Omental fat pad (tissue), 4 donors: ENCODE data around the gene EDN2. TPM values are rescaled to one million over a fixed set of nuclear protein-coding genes. Genes with fewer than 3 reads are reported as not detected.

Source experiments
- ATAC-seq: fragments of 150-250 bp; one replicate; pipeline ENCODE4 v1.9.1; 2016; ENCODE audit warnings: mild to moderate bottlenecking, moderate library complexity; ENCODE audit not compliant: low FRiP score
- DNase-seq: peaks from one replicate; pipeline ENCODE4 v3.0.0-alpha.2; 2019; ENCODE audit warnings: low spot score
- CTCF ChIP-seq, 3 donors: fragments of 450-650 bp; IDR thresholded peaks; one replicate each; pipeline ENCODE4 v1.5.1; 2016 to 2017; ENCODE audit warnings: antibody characterized with exemption in 3 of 3, mild to moderate bottlenecking in 3 of 3, moderate library complexity in 2 of 3
- total RNA-seq, 4 donors: library from RNA; depleted of rRNA; stranded (reverse); fragments of >200 nt; gene quantifications; one replicate each; pipeline ENCODE4 v1.1.0, GENCODE V29; 2016

Gene EDN2
- total RNA-seq, 4 donors from 2014 or later, result not detected

DNA sequence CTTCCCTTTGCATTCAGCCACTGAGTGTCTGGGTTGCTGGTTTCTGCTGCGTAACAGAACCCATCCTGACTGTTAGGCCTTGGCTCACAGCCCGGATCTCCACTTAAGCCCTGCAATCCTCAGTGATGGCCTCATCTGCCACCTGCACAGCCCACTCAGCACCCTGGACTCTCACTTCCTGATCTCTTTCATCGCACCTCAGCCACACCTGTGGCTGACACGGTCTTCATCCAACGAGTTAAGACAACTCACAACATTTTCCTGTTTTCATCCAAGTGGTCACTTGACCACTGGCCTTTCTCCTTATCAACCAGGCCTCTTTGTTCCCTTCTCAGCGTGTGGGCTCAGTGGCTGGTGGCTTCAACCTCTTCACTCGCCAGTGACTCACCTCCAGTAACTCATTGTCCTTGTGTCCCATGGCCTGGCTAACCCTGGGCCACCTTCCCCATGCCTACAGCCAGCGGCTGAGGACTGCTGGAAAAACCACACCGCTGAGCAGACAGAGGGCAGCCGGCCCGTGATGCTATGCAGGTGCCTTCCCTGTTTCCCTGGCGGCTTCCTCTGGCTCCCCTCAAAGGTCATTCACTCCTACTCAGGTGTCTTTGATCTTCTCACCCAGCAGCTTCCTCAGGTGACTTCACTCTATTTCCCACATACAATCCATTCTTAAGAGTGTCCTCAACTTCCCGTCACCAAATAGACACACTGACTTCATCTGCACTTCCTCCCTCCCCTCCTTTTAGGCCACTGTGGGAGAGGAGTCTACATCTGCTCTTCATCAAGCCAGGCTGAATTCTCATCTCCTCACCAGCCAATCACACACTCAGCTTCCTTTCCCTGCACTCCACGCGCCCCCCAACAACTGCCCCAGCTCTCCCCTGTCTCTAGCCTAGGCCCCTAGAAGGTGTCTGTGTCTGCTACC, 19.9 kb upstream of the EDN2 start:
- ATAC-seq (no peak), DNase-seq (no peak)
- no peak for TF ChIP-seq CTCF (IDR thresholded peaks at IDR 0.05)

DNA sequence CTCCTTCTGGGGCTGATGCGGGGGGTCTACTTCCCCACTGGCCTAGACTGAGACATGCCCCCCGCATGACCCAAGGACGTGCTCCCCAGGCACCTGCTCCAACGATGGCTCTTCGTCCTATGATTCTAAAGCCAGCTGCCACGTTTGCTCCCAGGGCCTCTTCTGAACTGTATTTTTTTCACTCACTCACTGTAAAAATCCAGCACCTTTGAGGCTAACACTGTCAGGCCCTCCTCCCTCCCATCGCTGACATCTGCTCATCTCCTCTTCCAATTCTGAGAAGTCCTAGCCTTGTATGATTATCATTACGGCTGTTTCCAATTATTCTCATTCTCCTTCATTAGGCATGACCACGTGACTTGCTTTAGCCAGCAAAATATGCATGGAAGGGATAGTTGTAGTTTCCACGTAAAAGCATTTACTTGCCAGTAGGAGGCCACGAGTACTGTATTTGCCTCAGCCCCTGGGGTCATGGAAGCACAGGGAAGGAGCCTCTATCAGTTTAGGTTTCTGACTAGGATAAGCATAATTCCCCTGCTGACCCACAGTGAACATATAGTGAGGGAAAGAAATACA, 19.1 kb upstream of the EDN2 start:
- ATAC-seq, result no peak
- no peak for TF ChIP-seq CTCF (IDR thresholded peaks at IDR 0.05)
- no peak for DNase-seq

- no peak for TF ChIP-seq CTCF (IDR thresholded peaks at IDR 0.05)
- ATAC-seq (no peak), DNase-seq (no peak)
These were observed 18.4 kb upstream of the EDN2 start for GRCh38 chr1:41502912-41503311.

DNA sequence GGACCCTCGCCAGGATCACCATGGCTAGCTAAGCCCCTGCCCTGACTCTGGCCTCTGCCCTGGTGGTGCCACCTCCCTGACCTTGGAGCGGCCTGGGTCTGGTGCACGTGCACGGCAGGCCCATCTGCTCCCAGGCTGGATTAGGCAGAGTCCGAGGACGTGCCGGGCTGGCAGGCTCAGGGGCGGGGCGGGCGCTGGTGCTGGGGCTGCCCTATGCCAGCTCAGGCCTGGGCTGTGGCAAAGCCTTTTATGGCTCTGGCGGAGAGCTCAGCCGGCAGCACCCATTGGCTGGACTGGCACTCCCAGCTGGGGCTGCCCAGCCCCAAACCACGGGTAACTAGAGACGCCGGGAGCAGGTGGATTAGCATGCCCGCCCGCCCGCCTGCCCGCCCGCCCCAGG, 17.1 kb upstream of the EDN2 start:
- no peak for TF ChIP-seq CTCF (IDR thresholded peaks at IDR 0.05)
- ATAC-seq (no peak), DNase-seq (no peak)

- DNase-seq (no peak), ATAC-seq (no peak)
- no peak for TF ChIP-seq CTCF (IDR thresholded peaks at IDR 0.05)
These were observed 16.5 kb upstream of the EDN2 start for GRCh38 chr1:41500781-41501518.

DNA sequence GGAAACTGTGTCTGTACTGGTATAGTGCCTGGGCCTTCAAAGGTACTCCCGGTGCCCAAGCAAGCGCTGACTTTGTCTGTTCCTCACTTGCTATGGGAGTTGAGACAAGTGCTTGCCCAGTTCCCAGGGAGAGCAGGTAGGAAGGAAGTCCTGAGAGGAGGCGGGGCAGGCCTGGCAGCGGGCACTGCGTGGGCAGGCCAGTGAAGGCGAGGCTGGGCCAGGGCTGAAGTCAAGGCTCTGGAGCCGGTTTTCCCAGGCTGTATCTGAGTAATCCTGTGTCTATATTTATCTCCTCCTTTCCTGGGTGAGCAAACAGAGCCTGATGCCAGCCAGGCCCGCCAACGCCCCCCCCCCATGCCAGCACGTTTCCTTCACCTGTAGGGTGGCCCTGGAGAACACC, 15.9 kb upstream of the EDN2 start:
- peak; percentile 67 for ATAC-seq
- no peak for DNase-seq
- TF ChIP-seq CTCF (IDR thresholded peaks at IDR 0.05), result no peak
